GM13977 (cell line): ENCODE data around the gene PTP4A2.

Experiments used
- DNase-seq: peaks from one replicate; pipeline ENCODE4 v3.0.0; 2012; ENCODE audit warnings: low spot score
- CTCF ChIP-seq: IDR thresholded peaks from 2 replicates; pipeline ENCODE4 v1.5.1; 2012; ENCODE audit warnings: mild to moderate bottlenecking, control low read depth; ENCODE audit not compliant: insufficient read depth; ENCODE audit errors: extremely low read depth, missing control alignments
- in situ Hi-C: fragments of 300-500 bp; cut with MboI; formaldehyde crosslinking; loops from one replicate; pipeline ENCODE4 v1.12.0; 2022; ENCODE audit warnings: low sequenced_read_pairs, low pct_unique_long_range_greater_than_20kb, mixed read lengths, inconsistent platforms; ENCODE audit not compliant: unreplicated experiment

The PTP4A2 gene

GRCh38 chr1:31880957-31881687 lies 57.0 kb downstream of the PTP4A2 start:
- DNase-seq: peak; percentile 52
- in situ Hi-C loops: no loop called here
- TF ChIP-seq CTCF: no peak

GRCh38 chr1:31879981-31880608 lies 58.1 kb downstream of the PTP4A2 start:
- no peak for TF ChIP-seq CTCF
- in situ Hi-C loops: no loop called here
- no peak for DNase-seq

- in situ Hi-C loops: no loop called here
- no peak for TF ChIP-seq CTCF
- DNase-seq: no peak
Observed at GRCh38 chr1:31878058-31878457, 60.1 kb downstream of the PTP4A2 start.

- no peak for DNase-seq
- in situ Hi-C loops: no loop called here
- no peak for TF ChIP-seq CTCF
Observed at GRCh38 chr1:31877544-31877943, 60.6 kb downstream of the PTP4A2 start.

- TF ChIP-seq CTCF: no peak
- in situ Hi-C loops: no loop called here
- no peak for DNase-seq
Observed at GRCh38 chr1:31875636-31876236, 62.4 kb downstream of the PTP4A2 start.

- in situ Hi-C loops: no loop called here
- no peak for TF ChIP-seq CTCF
- DNase-seq: no peak
Observed at GRCh38 chr1:31874942-31875341, 63.2 kb downstream of the PTP4A2 start.
